Muscle layer of colon (tissue), 2 donors: ENCODE results near the gene BAIAP3.
"Not testable (repeated sequence)": the region's sequence is repeated elsewhere in the genome, so short reads cannot be mapped to it uniquely, and the experiment has no call there.

Source experiments
- H3K27ac ChIP-seq: one replicate; pipeline ENCODE4 v1.7.0; 2013; ENCODE audit warnings: low read depth, mild to moderate bottlenecking, low read length, moderate library complexity
- H3K27me3 ChIP-seq, 2 donors: one replicate each; pipeline ENCODE4 v1.7.0; 2013; ENCODE audit warnings: low read length in 2 of 2, mild to moderate bottlenecking in 2 of 2; ENCODE audit not compliant: insufficient read depth in 2 of 2, control insufficient read depth in 1 of 2
- H3K36me3 ChIP-seq: one replicate; pipeline ENCODE4 v1.7.0; 2013; ENCODE audit warnings: mild to moderate bottlenecking, low read length; ENCODE audit not compliant: insufficient read depth
- H3K4me1 ChIP-seq: one replicate; pipeline ENCODE4 v1.7.0; 2013; ENCODE audit warnings: mild to moderate bottlenecking, low read length; ENCODE audit not compliant: insufficient read depth
- H3K4me3 ChIP-seq, 2 donors: one replicate each; pipeline ENCODE4 v1.7.0; 2013; ENCODE audit warnings: low read length in 2 of 2, low read depth in 1 of 2, mild to moderate bottlenecking in 1 of 2, moderate library complexity in 1 of 2
- H3K9ac ChIP-seq: one replicate; pipeline ENCODE4 v1.7.0; 2013; ENCODE audit warnings: low read length
- H3K9me3 ChIP-seq: one replicate; pipeline ENCODE4 v1.7.0; 2013; ENCODE audit warnings: mild to moderate bottlenecking, low read length
- donor health status: abdominal sarcoma.
- donor health status: Adenocarcinoma of cecum.

Gene BAIAP3

DNA sequence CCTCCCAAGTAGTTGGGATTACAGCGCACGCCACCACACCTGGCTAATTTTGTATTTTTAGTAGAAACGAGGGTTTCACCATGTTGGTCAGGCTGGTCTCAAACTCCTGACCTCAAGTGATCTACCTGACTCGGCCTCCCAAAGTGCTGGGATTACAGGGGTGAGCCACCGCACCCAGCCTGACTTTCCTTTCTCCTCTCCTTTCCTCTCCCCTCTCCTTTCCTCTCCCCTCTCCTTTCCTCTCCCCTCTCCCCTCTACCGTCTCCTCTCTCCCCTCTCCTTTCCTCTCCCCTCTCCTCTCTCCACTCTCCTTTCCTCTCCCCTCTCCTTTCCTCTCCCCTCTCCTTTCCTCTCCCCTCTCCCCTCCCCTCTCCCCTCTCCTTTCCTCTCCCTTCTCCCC lies 41.2 kb upstream of the BAIAP3 start:
- not testable (repeated sequence) for H3K36me3 ChIP-seq, H3K9me3 ChIP-seq, H3K9ac ChIP-seq, H3K4me3 ChIP-seq, H3K4me1 ChIP-seq, H3K27ac ChIP-seq
- H3K27me3 ChIP-seq, result peaks cover 6 to 35% of the 10 kb centered on the region in 2 donors

DNA sequence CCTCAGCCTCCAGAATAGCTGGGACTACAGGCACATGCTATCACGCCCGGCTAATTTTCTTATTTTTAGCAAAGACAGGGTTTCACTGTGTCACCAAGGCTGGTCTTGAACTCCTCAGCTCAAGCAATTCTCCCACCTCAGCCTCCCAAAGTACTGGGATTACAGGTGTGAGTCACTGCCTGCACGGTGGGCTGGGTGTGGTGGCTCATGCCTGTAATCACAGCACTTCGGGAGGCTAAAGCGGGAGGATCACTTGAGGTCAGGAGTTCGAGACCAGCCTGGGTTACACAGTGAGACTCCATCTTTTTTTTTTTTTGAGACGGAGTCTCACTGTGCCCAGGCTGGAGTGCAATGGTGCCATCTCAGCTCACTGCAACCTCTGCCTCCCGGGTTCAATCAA lies 40.6 kb upstream of the BAIAP3 start:
- not testable (repeated sequence) for H3K9me3 ChIP-seq, H3K4me1 ChIP-seq, H3K36me3 ChIP-seq, H3K27ac ChIP-seq, H3K9ac ChIP-seq, H3K4me3 ChIP-seq
- H3K27me3 ChIP-seq, result peaks cover 6 to 29% of the 10 kb centered on the region in 2 donors

DNA sequence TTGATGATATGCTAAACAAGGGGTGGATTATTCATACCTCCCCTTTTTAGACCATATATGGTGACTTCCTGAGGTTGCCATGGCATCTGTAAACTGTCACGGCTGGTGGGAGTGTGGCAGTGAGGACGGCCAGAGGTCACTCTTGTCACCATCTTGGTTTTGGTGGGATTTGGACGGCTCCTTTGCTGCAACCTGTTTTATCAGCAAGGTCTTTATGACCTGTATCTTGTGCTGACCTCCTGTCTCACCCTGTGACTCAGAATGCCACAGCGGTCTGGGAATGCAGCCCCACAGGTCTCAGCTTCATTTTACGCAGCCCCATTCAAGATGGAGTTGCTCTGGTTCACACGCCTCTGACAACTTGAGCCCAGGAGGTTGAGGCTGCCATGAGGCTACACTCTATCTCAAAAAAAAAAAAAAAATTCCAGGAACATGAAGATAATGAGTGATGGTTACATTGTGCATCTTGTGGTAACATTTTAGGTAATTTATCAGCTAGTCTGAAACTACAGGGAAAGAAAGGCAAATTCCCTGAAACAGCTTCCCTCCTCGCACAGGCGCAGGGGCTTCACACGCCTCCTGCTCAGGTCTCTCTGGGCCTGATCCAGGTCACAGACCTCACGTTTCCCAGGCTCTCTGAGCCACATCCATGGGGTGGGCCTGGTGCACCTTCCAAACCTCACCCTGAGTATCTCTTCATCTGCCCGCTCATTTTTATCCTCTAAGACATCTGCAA lies 39.4 kb upstream of the BAIAP3 start:
- Histone ChIP-seq H3K9me3 (no peaks in the 10 kb centered on the region), H3K4me3 (no peak overlapping the region), H3K27me3 (peaks cover 6 to 24% of the 10 kb centered on the region in 2 donors), H3K36me3 (no peaks in the 10 kb centered on the region), H3K4me1 (no peaks in the 10 kb centered on the region), H3K27ac (no peak overlapping the region), H3K9ac (no peak overlapping the region)

DNA sequence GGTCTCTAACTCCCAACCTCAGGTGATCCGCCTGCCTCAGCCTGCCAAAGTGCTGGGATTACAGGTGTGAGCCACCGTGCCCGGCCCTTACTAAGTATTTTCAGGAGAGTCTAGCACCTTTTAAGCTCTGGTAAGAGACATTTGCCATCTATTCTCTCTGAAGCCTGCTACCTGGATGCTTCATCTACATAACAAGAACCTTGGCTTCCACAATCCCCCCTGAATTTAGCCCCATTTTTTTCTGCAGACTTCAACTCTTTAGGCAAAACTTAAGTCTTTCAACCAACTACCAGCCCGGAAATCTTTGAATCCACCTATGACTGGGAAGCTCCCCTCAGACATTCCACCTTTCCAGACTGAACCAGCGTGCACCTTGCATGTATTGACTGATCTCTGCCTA lies 38.0 kb upstream of the BAIAP3 start:
- Histone ChIP-seq H3K36me3 (no peaks in the 10 kb centered on the region), H3K27me3 (peaks cover 13 to 27% of the 10 kb centered on the region in 2 donors), H3K27ac (no peak overlapping the region), H3K4me1 (no peaks in the 10 kb centered on the region), H3K4me3 (no peak overlapping the region), H3K9me3 (no peaks in the 10 kb centered on the region), H3K9ac (no peak overlapping the region)

DNA sequence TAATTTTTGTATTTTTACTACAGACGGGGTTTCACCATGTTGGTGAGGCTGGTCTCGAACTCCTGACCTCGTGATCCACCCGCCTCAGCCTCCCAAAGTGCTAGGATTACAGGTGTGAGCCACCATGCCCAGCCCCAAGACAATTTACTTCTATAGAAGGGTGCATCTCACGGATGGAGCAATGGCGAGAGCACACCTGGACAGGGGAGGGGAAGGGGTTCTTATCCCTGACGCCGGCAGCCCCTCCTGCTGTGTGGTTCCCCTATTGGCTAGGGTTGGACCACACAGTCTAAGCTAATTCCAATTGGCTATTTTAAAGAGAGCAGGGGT lies 36.8 kb upstream of the BAIAP3 start:
- H3K27me3 ChIP-seq, result peaks cover 23 to 37% of the 10 kb centered on the region in 2 donors

DNA sequence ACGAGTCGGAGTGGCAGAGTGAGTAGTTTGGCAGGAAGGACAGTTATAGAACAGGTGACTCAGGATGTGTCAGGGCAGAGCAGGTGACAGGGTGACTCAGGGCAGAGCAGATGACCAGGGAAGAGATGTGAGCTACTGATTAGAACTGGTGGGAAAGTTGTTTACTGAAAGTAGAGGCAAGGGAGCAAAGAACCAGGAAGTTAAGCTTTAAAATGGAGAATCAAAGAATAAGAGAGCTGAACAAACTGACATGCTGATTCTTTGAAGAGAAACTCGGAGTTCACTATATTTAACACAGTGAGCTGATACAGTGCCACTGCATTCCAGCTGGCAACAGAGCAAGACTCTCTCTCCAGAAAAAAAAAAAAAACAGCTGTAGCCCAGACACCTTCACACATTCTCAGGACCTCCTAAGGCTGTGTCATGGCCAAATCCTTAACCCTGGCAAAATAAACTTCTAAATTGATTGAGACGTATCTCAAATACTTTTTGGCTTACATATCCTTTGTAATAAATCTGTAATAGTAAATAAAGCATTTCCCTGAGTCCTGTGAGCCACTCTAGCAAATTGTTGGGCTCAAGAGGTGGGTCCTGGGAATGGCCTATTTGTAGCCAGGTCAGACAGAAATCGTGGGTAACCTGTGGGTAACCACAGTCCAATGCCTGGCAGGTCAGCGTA lies 36.3 kb upstream of the BAIAP3 start:
- Histone ChIP-seq H3K36me3 (no peaks in the 10 kb centered on the region), H3K9ac (no peak overlapping the region), H3K9me3 (no peaks in the 10 kb centered on the region), H3K27me3 (peaks cover 25 to 36% of the 10 kb centered on the region in 2 donors), H3K4me1 (no peaks in the 10 kb centered on the region), H3K27ac (no peak overlapping the region), H3K4me3 (no peak overlapping the region)

More for the DNA sequence above, 36.8 kb upstream of the BAIAP3 start:
- H3K36me3 ChIP-seq, H3K27ac ChIP-seq, H3K9me3 ChIP-seq, H3K4me3 ChIP-seq, H3K9ac ChIP-seq, H3K4me1 ChIP-seq: not testable (repeated sequence)

DNA sequence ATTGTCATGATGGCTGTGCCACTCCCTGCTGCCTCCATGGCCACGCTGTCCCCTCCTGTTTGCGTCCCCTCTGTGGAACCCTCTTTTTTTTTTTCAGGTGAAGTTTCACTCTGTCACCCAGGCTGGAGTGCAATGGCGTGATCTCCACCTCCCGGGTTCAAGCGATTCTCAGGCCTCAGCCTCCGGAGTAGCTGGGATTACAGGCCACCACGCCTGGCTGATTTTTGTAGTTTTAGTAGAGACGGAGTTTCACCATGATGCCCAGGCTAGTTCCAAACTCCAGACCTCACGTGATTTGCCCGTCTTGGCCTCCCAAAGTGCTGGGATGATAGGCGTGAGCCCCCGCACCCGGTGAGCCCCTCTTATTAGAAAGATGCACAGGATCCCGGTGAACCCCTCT lies 35.0 kb upstream of the BAIAP3 start:
- Histone ChIP-seq H3K4me1 (no peaks in the 10 kb centered on the region), H3K27ac (no peak overlapping the region), H3K27me3 (peaks cover 25 to 36% of the 10 kb centered on the region in 2 donors), H3K9ac (no peak overlapping the region), H3K9me3 (no peaks in the 10 kb centered on the region), H3K4me3 (no peak overlapping the region), H3K36me3 (no peaks in the 10 kb centered on the region)

DNA sequence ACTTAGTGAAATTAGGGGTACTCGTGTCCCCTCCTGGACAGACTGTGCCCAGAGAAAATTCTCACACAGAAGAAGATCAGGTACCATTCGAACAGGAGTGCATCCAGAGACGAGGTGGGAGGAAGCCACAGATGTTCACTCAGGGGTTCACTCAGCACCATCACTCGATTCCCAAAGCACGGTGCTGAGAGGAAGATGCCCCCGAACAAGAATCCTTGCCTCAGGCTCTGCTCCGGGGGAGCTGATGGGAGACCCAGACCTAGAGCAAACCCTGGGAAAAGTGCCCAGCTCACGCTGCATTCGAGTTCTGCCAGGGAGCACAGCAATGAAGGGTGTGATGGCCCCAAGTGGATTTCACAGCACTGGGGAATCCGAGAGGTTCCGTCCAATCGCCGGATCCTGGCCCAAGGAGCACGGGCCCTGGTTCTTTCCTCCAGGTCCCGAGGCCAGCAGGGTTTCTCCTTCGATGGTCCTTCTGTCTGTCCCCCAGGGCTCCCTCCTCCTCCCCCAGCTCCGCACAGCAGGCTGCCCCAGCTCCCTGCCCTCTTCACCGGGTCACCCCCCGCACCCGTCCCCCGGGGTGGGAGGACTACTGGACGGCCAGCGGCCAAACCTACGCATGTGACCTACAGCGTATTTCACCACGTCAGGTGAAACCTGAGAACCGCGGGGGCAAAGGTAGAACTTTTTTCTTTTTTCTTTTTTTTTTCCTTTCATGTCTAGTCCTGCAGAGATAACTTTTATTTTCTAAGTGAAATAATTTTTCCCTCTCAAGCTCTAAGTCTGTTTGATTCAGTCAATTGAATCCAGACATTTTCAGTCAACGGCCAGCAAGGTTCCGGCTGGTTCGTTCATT lies 34.2 kb upstream of the BAIAP3 start:
- Histone ChIP-seq H3K9ac (no peak overlapping the region), H3K4me3 (no peak overlapping the region), H3K36me3 (no peaks in the 10 kb centered on the region), H3K9me3 (no peaks in the 10 kb centered on the region), H3K4me1 (no peaks in the 10 kb centered on the region), H3K27ac (no peak overlapping the region), H3K27me3 (peaks cover 25 to 36% of the 10 kb centered on the region in 2 donors)

DNA sequence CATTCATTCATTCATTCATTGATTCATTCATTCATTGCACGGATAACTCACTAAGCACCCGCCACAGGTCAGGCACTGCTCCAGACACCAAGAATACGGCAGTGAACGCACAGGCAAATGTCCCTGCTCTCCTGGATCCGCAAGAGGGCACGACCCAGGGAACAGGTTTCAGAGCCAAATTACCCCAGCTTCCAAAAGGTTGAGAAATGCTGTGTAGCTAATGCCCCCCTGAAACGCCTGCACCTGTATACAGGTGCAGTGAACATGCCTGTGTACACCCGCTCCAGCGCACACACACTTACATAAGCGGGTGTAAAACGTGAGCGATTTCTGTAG lies 33.6 kb upstream of the BAIAP3 start:
- Histone ChIP-seq H3K9ac (no peak overlapping the region), H3K36me3 (no peaks in the 10 kb centered on the region), H3K27me3 (peaks cover 25 to 36% of the 10 kb centered on the region in 2 donors), H3K4me3 (no peak overlapping the region), H3K4me1 (no peaks in the 10 kb centered on the region), H3K9me3 (no peaks in the 10 kb centered on the region), H3K27ac (no peak overlapping the region)

DNA sequence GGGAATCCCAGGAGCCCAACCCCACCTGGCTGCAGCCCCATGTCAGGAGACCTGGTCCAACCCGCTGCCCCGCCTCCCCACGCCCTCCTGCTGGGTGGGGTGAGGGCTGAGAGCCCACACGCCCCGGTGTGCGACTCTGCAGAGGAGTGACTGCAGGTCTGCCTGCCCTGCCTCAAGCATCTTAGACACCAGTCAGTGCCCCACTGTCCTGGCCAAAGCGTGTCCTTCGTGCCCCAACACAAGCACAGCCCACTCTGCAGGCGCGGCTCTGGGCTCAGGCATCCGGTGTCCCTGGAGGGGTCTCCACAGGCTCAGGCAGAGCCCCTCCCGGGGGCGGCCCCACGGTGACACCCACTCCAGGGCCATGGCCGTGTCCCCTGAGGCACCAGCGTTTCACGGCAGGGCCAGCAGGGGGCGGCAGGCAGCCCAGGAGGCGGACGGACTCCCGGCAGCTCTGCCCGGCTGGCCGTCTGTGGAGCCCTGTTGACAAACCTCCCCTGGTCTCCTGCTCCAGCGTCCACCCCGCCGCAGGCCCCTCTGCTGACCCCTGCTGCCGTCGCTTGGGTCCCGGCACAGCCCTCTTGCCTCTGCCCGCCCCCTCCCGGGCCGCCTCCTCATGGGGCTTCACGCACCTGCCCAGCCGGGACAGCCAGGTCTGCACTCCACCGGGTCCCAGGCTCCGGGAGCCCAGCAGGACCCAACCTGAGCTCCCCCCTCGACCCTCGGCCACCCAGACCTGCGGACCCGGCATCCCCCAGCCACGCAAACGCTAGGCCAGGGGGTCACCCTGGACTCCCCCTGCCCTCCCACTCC lies 32.6 kb upstream of the BAIAP3 start:
- peaks cover 25 to 36% of the 10 kb centered on the region in 2 donors for H3K27me3 ChIP-seq
- no peaks in the 10 kb centered on the region for H3K9me3 ChIP-seq
- no peak overlapping the region for H3K4me3 ChIP-seq
- H3K9ac ChIP-seq, result no peak overlapping the region
- H3K27ac ChIP-seq, result no peak overlapping the region
- H3K36me3 ChIP-seq, result no peaks in the 10 kb centered on the region
- no peaks in the 10 kb centered on the region for H3K4me1 ChIP-seq

DNA sequence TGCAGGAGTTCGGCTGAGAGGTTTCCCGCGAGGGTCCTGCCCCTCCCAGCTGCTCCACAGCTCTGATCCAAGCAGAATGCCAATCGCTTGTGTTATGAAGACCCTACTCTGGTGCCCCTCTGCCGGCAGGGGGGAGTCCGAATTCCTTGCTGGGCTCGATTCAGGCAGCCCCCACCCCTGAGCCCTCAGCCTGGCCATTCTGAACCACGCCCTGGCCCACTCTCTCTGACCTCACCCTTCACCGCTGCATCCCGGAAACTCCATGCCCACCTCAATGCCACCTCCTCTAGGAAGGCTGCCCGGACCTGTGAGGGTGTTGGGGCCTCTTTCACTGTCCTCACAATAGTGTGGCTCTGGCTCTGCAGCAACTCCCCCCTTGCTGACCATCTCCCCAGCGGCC lies 31.9 kb upstream of the BAIAP3 start:
- H3K4me1 ChIP-seq, result no peaks in the 10 kb centered on the region
- H3K36me3 ChIP-seq, result no peaks in the 10 kb centered on the region
- no peaks in the 10 kb centered on the region for H3K9me3 ChIP-seq
- H3K27ac ChIP-seq, result no peak overlapping the region
- no peak overlapping the region for H3K9ac ChIP-seq
- peaks cover 25 to 36% of the 10 kb centered on the region in 2 donors for H3K27me3 ChIP-seq
- no peak overlapping the region for H3K4me3 ChIP-seq
